WTC11 (cell line): ENCODE results near the gene ALDH2. TPM values are rescaled to one million over a fixed set of nuclear protein-coding genes. Genes with fewer than 3 reads are reported as not detected.

Source experiments
- ATAC-seq: fragments of 200-7000 bp; cut with Tn5 transposase; 2 replicates; pipeline ENCODE4 v1.10.0; 2021; ENCODE audit warnings: mild to moderate bottlenecking, moderate library complexity
- CTCF ChIA-PET: fragments of 300-600 bp; sonication (Branson Sonifier 250); formaldehyde crosslinking; loops from one replicate; lab custom pipeline; 2021; ENCODE audit warnings: antibody characterized with exemption; lab: Charles Lee
- POLR2A ChIA-PET: fragments of 350-600 bp; sonication (Branson Sonifier 250); formaldehyde crosslinking; loops from one replicate; lab custom pipeline; 2021; ENCODE audit warnings: antibody characterized with exemption; lab: Charles Lee
- DNase-seq: peaks from one replicate; pipeline ENCODE4 v3.0.0; 2021; ENCODE audit warnings: low spot score
- H3K27ac Mint-ChIP-seq: 2 replicates; pipeline ENCODE4 v1.8.0; 2021; ENCODE audit warnings: mixed read lengths
- H3K27me3 Mint-ChIP-seq: 2 replicates; pipeline ENCODE4 v1.8.0; 2021; ENCODE audit warnings: low read depth, mild to moderate bottlenecking, moderate library complexity, mixed read lengths
- H3K36me3 Mint-ChIP-seq: 2 replicates; pipeline ENCODE4 v1.8.0; 2021; ENCODE audit warnings: mixed read lengths
- H3K4me1 Mint-ChIP-seq: 2 replicates; pipeline ENCODE4 v1.8.0; 2022; ENCODE audit warnings: mixed read lengths
- H3K4me3 Mint-ChIP-seq: 2 replicates; pipeline ENCODE4 v1.8.0; 2021; ENCODE audit warnings: mild to moderate bottlenecking, moderate library complexity, mixed read lengths
- H3K9me3 Mint-ChIP-seq: 2 replicates; pipeline ENCODE4 v1.8.0; 2021; ENCODE audit warnings: mixed read lengths
- ATF2 ChIP-seq: sonication (generic); formaldehyde crosslinking; IDR thresholded peaks from 2 replicates; pipeline ENCODE4 v1.8.1; 2022; ENCODE audit warnings: low read depth, missing genetic modification reagents, borderline replicate concordance
- E2F4 ChIP-seq: sonication (generic); formaldehyde crosslinking; IDR thresholded peaks from 2 replicates; pipeline ENCODE4 v1.8.1; 2022; ENCODE audit warnings: low read depth, mild to moderate bottlenecking, moderate library complexity, missing genetic modification reagents, borderline replicate concordance
- FOXK1 ChIP-seq: sonication (generic); formaldehyde crosslinking; IDR thresholded peaks from 2 replicates; pipeline ENCODE4 v1.8.0; 2022; ENCODE audit warnings: mild to moderate bottlenecking, moderate library complexity, missing genetic modification reagents
- GABPB1 ChIP-seq: sonication (generic); formaldehyde crosslinking; IDR thresholded peaks from 2 replicates; pipeline ENCODE4 v1.8.1; 2023; ENCODE audit warnings: mild to moderate bottlenecking, missing genetic modification reagents
- HMGA2 ChIP-seq: fragments of 250-450 bp; sonication (Bioruptor Pico); IDR thresholded peaks from 2 replicates; pipeline ENCODE4 v1.4.0; 2021; ENCODE audit warnings: mild to moderate bottlenecking, moderate library complexity
- IRF1 ChIP-seq: sonication (generic); formaldehyde crosslinking; IDR thresholded peaks from 2 replicates; pipeline ENCODE4 v1.8.0; 2023; ENCODE audit warnings: missing genetic modification reagents
- IRF2 ChIP-seq: sonication (generic); formaldehyde crosslinking; IDR thresholded peaks from 2 replicates; pipeline ENCODE4 v1.8.0; 2022; ENCODE audit warnings: low read depth, missing genetic modification reagents, borderline replicate concordance
- MAX ChIP-seq: sonication (generic); formaldehyde crosslinking; IDR thresholded peaks from 2 replicates; pipeline ENCODE4 v1.8.0; 2022; ENCODE audit warnings: mild to moderate bottlenecking, missing genetic modification reagents
- MLX ChIP-seq: sonication (generic); formaldehyde crosslinking; IDR thresholded peaks from 2 replicates; pipeline ENCODE4 v1.8.1; 2023; ENCODE audit warnings: mild to moderate bottlenecking, missing genetic modification reagents, moderate library complexity
- NFE2L1 ChIP-seq: sonication (generic); formaldehyde crosslinking; IDR thresholded peaks from 2 replicates; pipeline ENCODE4 v1.8.1; 2023; ENCODE audit warnings: missing genetic modification reagents
- NR3C1 ChIP-seq: sonication (generic); formaldehyde crosslinking; conservative IDR thresholded peaks from 2 replicates; pipeline ENCODE4 v1.8.1; 2023; ENCODE audit warnings: low read depth, mild to moderate bottlenecking, missing genetic modification reagents
- RORB ChIP-seq: fragments of 250-450 bp; sonication (Bioruptor Pico); IDR thresholded peaks from 2 replicates; pipeline ENCODE4 v1.9.0; 2021; ENCODE audit warnings: mild to moderate bottlenecking
- USF1 ChIP-seq: sonication (generic); formaldehyde crosslinking; IDR thresholded peaks from 2 replicates; pipeline ENCODE4 v1.8.0; 2022; ENCODE audit warnings: mild to moderate bottlenecking, missing genetic modification reagents
- USF2 ChIP-seq: sonication (generic); formaldehyde crosslinking; IDR thresholded peaks from 2 replicates; pipeline ENCODE4 v1.8.1; 2023; ENCODE audit warnings: mild to moderate bottlenecking, missing genetic modification reagents, moderate library complexity
- ZBTB43 ChIP-seq: sonication (generic); formaldehyde crosslinking; IDR thresholded peaks from 2 replicates; pipeline ENCODE4 v1.8.1; 2023; ENCODE audit warnings: mild to moderate bottlenecking, missing genetic modification reagents
- ZMAT4 ChIP-seq: fragments of 250-450 bp; sonication (Bioruptor Pico); IDR thresholded peaks from 2 replicates; pipeline ENCODE4 v1.9.0; 2021; ENCODE audit warnings: mild to moderate bottlenecking
- ZNF138 ChIP-seq: sonication (generic); formaldehyde crosslinking; conservative IDR thresholded peaks from 2 replicates; pipeline ENCODE4 v1.8.1; 2022; ENCODE audit warnings: mild to moderate bottlenecking, moderate library complexity, missing genetic modification reagents
- ZNF263 ChIP-seq: sonication (generic); formaldehyde crosslinking; IDR thresholded peaks from 2 replicates; pipeline ENCODE4 v1.8.1; 2022; ENCODE audit warnings: low read depth, mild to moderate bottlenecking, moderate library complexity, missing genetic modification reagents
- ZNF281 ChIP-seq: sonication (generic); formaldehyde crosslinking; IDR thresholded peaks from 2 replicates; pipeline ENCODE4 v1.8.0; 2023; ENCODE audit warnings: mild to moderate bottlenecking, missing genetic modification reagents
- ZNF396 ChIP-seq: fragments of 250-450 bp; sonication (Bioruptor Pico); IDR thresholded peaks from 2 replicates; pipeline ENCODE4 v1.8.0; 2021; ENCODE audit warnings: mild to moderate bottlenecking, moderate library complexity, borderline replicate concordance
- ZNF416 ChIP-seq: fragments of 250-450 bp; sonication (Bioruptor Pico); IDR thresholded peaks from 2 replicates; pipeline ENCODE4 v1.9.0; 2021; ENCODE audit warnings: mild to moderate bottlenecking, inconsistent platforms
- total RNA-seq: library from RNA; stranded (reverse); gene quantifications from 3 replicates; pipeline ENCODE4 v1.2.3, GENCODE V29; 2021

ALDH2 gene
- total RNA-seq, 1 experiment from 2014 or later, result 36.7 TPM

- 0 out of 2 replicates have a peak, but pooled peaks have one; percentile 36 for TF ChIP-seq GABPB1 (CRISPR knock-in tag)
- no peak for TF ChIP-seq USF1 (CRISPR knock-in tag)
- TF ChIP-seq, all 79 proteins: peak for 1
- Mint-ChIP-seq H3K4me3 (peak overlapping the region; percentile 25; the same call in 1 of the 2 replicates), H3K36me3 (peaks cover 12% of the 10 kb centered on the region), H3K4me1 (peaks cover 26% of the 10 kb centered on the region), H3K27ac (peak overlapping the region; percentile 76), H3K27me3 (no peaks in the 10 kb centered on the region), H3K9me3 (peaks cover 9% of the 10 kb centered on the region)
- ChIA-PET CTCF (interaction anchor here (0.7 to 1.3 kb wide), 3 partner anchors 11 to 38 kb away, joined by 3 to 5 read pairs (median 3); no protein-coding TSS in a partner anchor), POLR2A (interaction anchor here (0.7 kb wide), 1 partner anchor 9 kb away, joined by 3 read pairs; the partner anchor contains the start of gene ALDH2)
- no peak for ATAC-seq
- no peak for DNase-seq
These were observed 8.8 kb downstream of the ALDH2 start for GRCh38 chr12:111775205-111776193.

- H3K9me3 Mint-ChIP-seq, result peaks cover 9% of the 10 kb centered on the region
- H3K27me3 Mint-ChIP-seq, result no peaks in the 10 kb centered on the region
- H3K4me3 Mint-ChIP-seq, result no peak overlapping the region
- no peak for DNase-seq
- H3K27ac Mint-ChIP-seq, result no peak overlapping the region
- peaks cover 21% of the 10 kb centered on the region for H3K36me3 Mint-ChIP-seq
- CTCF ChIA-PET, result no interaction called here
- POLR2A ChIA-PET, result no interaction called here
- TF ChIP-seq ZNF263 (CRISPR knock-in tag) (no peak), RORB (no peak), ZNF281 (no peak), FOXK1 (CRISPR knock-in tag) (no peak), E2F4 (CRISPR knock-in tag) (no peak), ZNF138 (CRISPR knock-in tag) (no peak), IRF2 (CRISPR knock-in tag) (no peak), IRF1 (CRISPR knock-in tag) (no peak), NR3C1 (CRISPR knock-in tag) (no peak), ATF2 (CRISPR knock-in tag) (no peak), HMGA2 (CRISPR knock-in tag) (no peak), ZNF416 (CRISPR knock-in tag) (no peak), ZMAT4 (CRISPR knock-in tag) (no peak), MAX (CRISPR knock-in tag) (no peak), USF2 (CRISPR knock-in tag) (no peak), MLX (CRISPR knock-in tag) (no peak), NFE2L1 (CRISPR knock-in tag) (no peak), ZNF396 (CRISPR knock-in tag) (no peak), ZBTB43 (CRISPR knock-in tag) (no peak)
- no peak for ATAC-seq
- H3K4me1 Mint-ChIP-seq, result peaks cover 26% of the 10 kb centered on the region
These were observed 10.2 kb downstream of the ALDH2 start for GRCh38 chr12:111776836-111777344.
